ENCODE results near the gene TMEM119. TPM values are rescaled to one million over a fixed set of nuclear protein-coding genes. Genes with fewer than 3 reads are reported as not detected.

Gene TMEM119
- total and polyA plus RNA-seq, 2 of the 8 experiments (the other 6 are each of a cell fraction or from before 2014, with no cell fraction given), result 0.35 to 0.61 TPM

- no peak overlapping the region for H3K14ac ChIP-seq (ENCODE audit: insufficient read length)
- no peak overlapping the region for H2BK5ac ChIP-seq (ENCODE audit: low read depth, low read length)
- H2BK12ac ChIP-seq (ENCODE audit: low read depth, low read length), result no peak overlapping the region
- H3K36me3 ChIP-seq (ENCODE audit: control insufficient read depth in 2 of 4, insufficient read depth in 4 of 4, low read length in 3 of 4), result no peaks in the 10 kb centered on the region
- no peak overlapping the region for H3K9ac ChIP-seq (replicated peaks in 1 of 4; ENCODE audit: extremely low read depth in 1 of 4, low read depth in 3 of 4, low read length in 3 of 4)
- 95% methylated on average over 3 of the region's 3 CpGs; no CpG with 5 or more reads in 1 of the 2 experiments for WGBS, 2 experiments (ENCODE audit: extremely low coverage in 1 of 2, insufficient coverage in 1 of 2, insufficient read length in 1 of 2, insufficient replicate concordance in 2 of 2, low coverage in 1 of 2, low lambda C conversion rate in 2 of 2, missing lambda C conversion rate in 1 of 2)
- H2BK15ac ChIP-seq (ENCODE audit: low read length), result peak overlapping the region; percentile 6; the same call in 1 of the 2 replicates
- H2AK5ac ChIP-seq (ENCODE audit: low read depth, low read length), result no peak overlapping the region
- H4K91ac ChIP-seq (replicated peaks; ENCODE audit: insufficient read length, low read length), result no peak overlapping the region
- no peak overlapping the region for H2BK20ac ChIP-seq (ENCODE audit: low read length)
- no peak for DNase-seq (ENCODE audit: low read depth in 1 of 2, low spot score in 2 of 2)
- no peak overlapping the region for H2BK120ac ChIP-seq (replicated peaks; ENCODE audit: low read depth, low read length)
- ChIA-PET CTCF (ENCODE audit: partially characterized antibody) (interaction anchor here (0.6 to 22.5 kb wide), 12 partner anchors 8 to 184 kb away, joined by 3 to 523 read pairs (median 6); partner anchors contain the start of genes ISCU, SART3 and SELPLG), POLR2A (ENCODE audit: partially characterized antibody) (interaction anchor here (0.7 to 1.8 kb wide), 4 partner anchors 16 to 109 kb away, joined by 3 to 6 read pairs (median 4); partner anchors contain the start of gene ISCU)
- peaks cover 2 to 9% (median 4%) of the 10 kb centered on the region in 4 experiments; a peak in 4 of 7 replicates for H3K4me1 ChIP-seq (replicated peaks in 1 of 4; ENCODE audit: control insufficient read depth in 3 of 4, insufficient read depth in 4 of 4, low read length in 3 of 4)
- no peaks in the 10 kb centered on the region for H4K20me1 ChIP-seq (replicated peaks in 1 of 2; ENCODE audit: control insufficient read depth in 1 of 2, insufficient read depth in 2 of 2, low read length in 2 of 2)
- no peak overlapping the region for H3K56ac ChIP-seq (replicated peaks; ENCODE audit: insufficient read length, low read depth, low read length)
- no peaks in the 10 kb centered on the region for H3K23me2 ChIP-seq (ENCODE audit: low read depth, low read length)
- H3K27me3 ChIP-seq (replicated peaks in 1 of 4; ENCODE audit: control insufficient read depth in 3 of 4, extremely low read depth in 1 of 4, insufficient read depth in 3 of 4, low read length in 3 of 4), result no peaks in the 10 kb centered on the region
- no peak overlapping the region for H2AFZ ChIP-seq (ENCODE audit: low read length)
- no peak overlapping the region for H3K23ac ChIP-seq (ENCODE audit: insufficient read length)
- no peaks in the 10 kb centered on the region for H3K79me1 ChIP-seq (ENCODE audit: low read depth, low read length)
- H3K4me2 ChIP-seq (ENCODE audit: insufficient read depth in 1 of 2, low read depth in 2 of 2, low read length in 2 of 2), result no peak overlapping the region
- no peaks in the 10 kb centered on the region for H3K79me2 ChIP-seq (ENCODE audit: control insufficient read depth in 1 of 2, insufficient read depth in 2 of 2, low read length in 2 of 2)
- H3K4ac ChIP-seq (replicated peaks; ENCODE audit: insufficient read length, low read depth, low read length), result no peak overlapping the region
- H3K9me3 ChIP-seq (ENCODE audit: insufficient read depth in 2 of 2, low read depth in 1 of 2, low read length in 1 of 2), result no peaks in the 10 kb centered on the region; a peak in 2 of 4 replicates
- FAIRE-seq, result no peak
- H3K18ac ChIP-seq (ENCODE audit: extremely low read depth, low read length), result no peak overlapping the region
- no peak overlapping the region for H4K8ac ChIP-seq (ENCODE audit: extremely low read depth, insufficient read depth, low read length)
- no peak overlapping the region for H3K27ac ChIP-seq (ENCODE audit: low read depth, low read length)
- no peak overlapping the region for H4K5ac ChIP-seq (ENCODE audit: insufficient read length, low read depth, low read length)
- no peak overlapping the region for H3K4me3 ChIP-seq (ENCODE audit: extremely low read depth in 1 of 4, insufficient read depth in 2 of 4, low read depth in 3 of 4, low read length in 4 of 4)
- TF ChIP-seq RNF2 (IDR thresholded peaks at IDR 0.05; ENCODE audit: borderline replicate concordance, low read depth, low read length, missing control alignments, poor library complexity, severe bottlenecking), result no peak
- TF ChIP-seq ZNF274 (IDR thresholded peaks at IDR 0.05; ENCODE audit: borderline replicate concordance, extremely low read depth, low read length), result no peak
- TF ChIP-seq EP300 (IDR thresholded peaks at IDR 0.05; ENCODE audit: borderline replicate concordance in 1 of 2, low read depth in 2 of 2, low read length in 2 of 2), result no peak
- TF ChIP-seq TAF7 (optimal IDR thresholded peaks at IDR 0.05; ENCODE audit: borderline replicate concordance, low read depth, low read length), result no peak
- TF ChIP-seq SIX5 (IDR thresholded peaks at IDR 0.05; ENCODE audit: low read depth, low read length), result no peak
- TF ChIP-seq HDAC6 (IDR thresholded peaks at IDR 0.05; ENCODE audit: low read depth, low read length), result no peak
- no peak for TF ChIP-seq PHF8 (conservative IDR thresholded peaks at IDR 0.05; ENCODE audit: low read depth, low read length)
- no peak for TF ChIP-seq ATF2 (IDR thresholded peaks at IDR 0.05; ENCODE audit: low read length)
- no peak for TF ChIP-seq CBX5 (IDR thresholded peaks at IDR 0.05; ENCODE audit: low read depth, low read length)
- TF ChIP-seq GABPA (IDR thresholded peaks at IDR 0.05; ENCODE audit: borderline replicate concordance, insufficient read depth, low read length), result no peak
- TF ChIP-seq BCL11A (IDR thresholded peaks at IDR 0.05; ENCODE audit: low read depth in 2 of 2, low read length in 2 of 2), result no peak
These were observed 23.3 kb upstream of the TMEM119 start for GRCh38 chr12:108621161-108621560.
